GM21786 (cell line): ENCODE data around the gene GRK4.

Source experiments
- ATAC-seq: cut with Tn5 transposase; IDR thresholded peaks from one replicate; pipeline ENCODE4 v1.9.1; 2021; ENCODE audit not compliant: unreplicated experiment

GRK4 gene

DNA sequence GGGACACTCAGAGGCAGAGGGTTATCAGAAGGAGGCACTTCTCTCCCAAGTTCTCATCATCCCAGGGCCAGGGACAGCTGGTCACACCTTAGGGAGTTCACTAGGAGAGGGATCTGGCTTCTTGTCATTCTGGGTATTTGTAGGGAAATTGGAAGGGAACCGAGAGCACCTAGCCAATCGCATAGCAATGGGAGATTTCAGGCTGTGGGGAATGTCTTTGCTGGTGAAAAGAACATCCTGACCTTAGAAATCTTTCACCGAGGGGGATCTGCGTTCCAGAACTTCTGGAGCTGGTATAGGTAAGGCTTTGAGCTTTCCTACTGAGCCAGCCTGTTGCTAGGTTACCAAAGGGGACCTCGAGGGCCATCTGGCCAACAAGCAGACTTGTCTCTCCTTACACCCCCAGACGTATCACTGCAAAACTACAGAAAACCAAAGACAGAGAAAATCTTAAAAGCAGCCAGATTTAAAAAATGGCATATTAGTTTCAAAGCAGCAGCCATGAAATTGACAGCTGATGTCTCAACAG is 104.2 kb downstream of the GRK4 start:
- no peak for ATAC-seq

DNA sequence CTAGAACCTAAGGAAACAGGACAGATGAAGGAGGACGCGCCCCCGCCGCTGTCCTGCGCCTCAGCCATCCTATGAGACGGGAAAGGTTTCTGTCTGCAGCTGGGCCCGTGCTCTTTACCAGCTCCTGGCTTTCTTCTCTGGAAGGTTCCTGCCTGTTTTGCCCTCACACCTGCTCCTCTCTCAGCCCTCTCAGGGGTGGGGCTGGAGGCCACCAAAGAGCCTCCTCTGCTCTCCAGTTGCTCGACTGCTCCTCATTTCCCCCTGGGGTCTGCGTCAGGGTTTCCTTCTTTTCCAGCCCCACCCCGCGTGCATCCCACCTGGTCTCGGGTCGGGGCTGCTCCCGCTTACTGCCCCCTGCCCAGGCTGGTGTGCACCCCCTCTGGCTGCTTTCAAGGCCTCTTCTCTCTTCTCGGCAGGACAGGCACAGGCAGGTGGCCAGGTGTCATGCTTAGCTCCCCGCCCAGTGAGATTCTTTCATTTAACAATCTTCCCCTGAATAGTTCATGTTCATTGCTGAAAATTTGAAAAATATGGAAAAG is 106.4 kb downstream of the GRK4 start:
- no peak for ATAC-seq

DNA sequence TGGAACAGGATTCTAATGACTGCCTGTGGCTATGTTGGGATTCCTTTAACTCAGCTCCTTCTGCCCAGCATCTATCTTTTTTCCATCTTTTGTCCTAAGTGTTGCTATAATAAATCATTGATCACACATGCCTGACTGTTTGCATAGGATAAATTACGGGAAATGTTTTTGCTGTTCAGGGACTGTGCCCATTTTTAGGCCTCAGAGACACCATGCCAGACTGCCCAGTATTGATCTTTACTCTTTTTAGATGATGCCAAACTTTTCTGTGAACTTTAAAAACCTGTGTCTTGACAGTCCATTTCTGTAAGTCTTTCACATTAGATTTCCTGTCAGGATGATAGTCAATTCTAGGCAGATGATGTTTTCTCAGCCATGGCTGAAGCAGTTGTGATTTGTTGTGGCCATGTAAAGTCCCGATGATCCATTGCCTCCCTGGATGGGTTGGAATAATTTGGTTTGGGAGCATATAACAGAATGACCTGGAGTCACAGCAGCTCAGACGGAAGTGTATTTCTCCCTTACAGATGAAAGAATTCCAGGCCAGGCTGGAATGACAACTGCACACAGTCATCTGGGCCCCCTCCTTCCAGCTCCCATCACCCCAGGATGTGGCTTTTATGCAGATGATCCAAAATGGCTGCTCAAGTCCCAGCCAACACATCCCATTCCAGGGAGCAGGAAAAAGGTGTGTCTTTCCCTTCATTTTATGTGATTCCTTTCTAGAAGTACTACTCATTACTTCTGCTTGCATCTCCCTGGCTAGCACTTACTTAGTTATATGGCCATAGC is 107.5 kb downstream of the GRK4 start:
- no peak for ATAC-seq

DNA sequence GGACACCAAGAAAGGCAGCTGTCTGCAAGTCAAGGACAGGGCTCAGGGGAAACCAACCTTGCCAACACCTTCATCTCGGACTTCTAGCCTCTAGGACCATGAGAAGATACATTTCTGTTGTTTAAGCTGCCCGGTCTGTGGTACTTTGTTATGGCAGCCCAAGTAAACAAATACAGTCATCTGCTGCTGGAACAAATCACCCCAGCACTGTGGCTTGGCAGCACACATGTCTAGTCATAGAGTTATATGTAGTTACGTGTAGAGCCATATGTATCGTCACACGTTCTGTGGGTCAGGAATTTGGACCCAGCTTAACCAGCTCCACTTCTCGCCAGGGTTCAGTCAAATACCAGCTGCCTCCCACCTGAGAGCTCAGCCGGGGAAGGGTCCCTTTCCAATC is 108.4 kb downstream of the GRK4 start:
- ATAC-seq, result no peak

DNA sequence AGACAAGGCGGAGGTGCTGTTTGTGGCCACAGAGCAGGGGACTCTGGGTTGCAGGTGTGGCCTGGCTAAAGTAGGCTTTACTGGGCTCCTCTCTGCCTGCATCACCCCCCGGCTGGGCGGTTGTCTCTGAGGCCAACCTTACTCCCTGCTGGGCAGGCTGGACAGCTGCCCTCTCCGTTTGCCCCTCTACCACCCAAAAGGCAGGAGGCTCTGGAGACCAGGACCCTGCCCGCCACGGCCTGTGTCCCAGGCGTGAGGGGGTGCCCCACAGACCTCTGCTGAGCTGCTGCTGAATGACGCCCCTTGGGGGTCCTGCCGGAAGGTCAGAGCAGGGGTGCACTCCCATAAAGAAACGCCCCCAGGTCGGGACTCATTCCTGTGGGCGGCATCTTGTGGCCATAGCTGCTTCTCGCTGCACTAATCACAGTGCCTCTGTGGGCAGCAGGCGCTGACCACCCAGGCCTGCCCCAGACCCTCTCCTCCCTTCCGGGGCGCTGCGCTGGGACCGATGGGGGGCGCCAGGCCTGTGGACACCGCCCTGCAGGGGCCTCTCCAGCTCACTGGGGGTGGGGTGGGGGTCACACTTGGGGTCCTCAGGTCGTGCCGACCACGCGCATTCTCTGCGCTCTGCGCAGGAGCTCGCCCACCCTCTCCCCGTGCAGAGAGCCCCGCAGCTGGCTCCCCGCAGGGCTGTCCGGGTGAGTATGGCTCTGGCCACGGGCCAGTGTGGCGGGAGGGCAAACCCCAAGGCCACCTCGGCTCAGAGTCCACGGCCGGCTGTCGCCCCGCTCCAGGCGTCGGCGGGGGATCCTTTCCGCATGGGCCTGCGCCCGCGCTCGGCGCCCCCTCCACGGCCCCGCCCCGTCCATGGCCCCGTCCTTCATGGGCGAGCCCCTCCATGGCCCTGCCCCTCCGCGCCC is 110.0 kb downstream of the GRK4 start:
- ATAC-seq, result peak; percentile 17

DNA sequence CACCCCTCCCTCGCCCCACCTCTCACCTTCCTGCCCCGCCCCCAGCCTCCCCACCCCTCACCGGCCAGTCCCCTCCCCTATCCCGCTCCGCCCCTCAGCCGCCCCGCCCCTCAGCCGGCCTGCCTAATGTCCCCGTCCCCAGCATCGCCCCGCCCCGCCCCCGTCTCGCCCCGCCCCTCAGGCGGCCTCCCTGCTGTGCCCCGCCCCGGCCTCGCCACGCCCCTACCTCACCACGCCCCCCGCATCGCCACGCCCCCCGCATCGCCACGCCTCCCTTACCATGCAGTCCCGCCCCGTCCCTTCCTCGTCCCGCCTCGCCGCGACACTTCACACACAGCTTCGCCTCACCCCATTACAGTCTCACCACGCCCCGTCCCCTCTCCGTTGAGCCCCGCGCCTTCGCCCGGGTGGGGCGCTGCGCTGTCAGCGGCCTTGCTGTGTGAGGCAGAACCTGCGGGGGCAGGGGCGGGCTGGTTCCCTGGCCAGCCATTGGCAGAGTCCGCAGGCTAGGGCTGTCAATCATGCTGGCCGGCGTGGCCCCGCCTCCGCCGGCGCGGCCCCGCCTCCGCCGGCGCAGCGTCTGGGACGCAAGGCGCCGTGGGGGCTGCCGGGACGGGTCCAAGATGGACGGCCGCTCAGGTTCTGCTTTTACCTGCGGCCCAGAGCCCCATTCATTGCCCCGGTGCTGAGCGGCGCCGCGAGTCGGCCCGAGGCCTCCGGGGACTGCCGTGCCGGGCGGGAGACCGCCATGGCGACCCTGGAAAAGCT is 110.9 kb downstream of the GRK4 start, which contains the start of the genes HTT and HTT-AS:
HTT (plus strand) TSS at position 604 of the 768 bp plus-strand sequence; CDS start at position 749, 145 bp downstream.
HTT-AS (minus strand) TSS at position 461 of the 768 bp plus-strand sequence.
- peak; percentile 72 for ATAC-seq

DNA sequence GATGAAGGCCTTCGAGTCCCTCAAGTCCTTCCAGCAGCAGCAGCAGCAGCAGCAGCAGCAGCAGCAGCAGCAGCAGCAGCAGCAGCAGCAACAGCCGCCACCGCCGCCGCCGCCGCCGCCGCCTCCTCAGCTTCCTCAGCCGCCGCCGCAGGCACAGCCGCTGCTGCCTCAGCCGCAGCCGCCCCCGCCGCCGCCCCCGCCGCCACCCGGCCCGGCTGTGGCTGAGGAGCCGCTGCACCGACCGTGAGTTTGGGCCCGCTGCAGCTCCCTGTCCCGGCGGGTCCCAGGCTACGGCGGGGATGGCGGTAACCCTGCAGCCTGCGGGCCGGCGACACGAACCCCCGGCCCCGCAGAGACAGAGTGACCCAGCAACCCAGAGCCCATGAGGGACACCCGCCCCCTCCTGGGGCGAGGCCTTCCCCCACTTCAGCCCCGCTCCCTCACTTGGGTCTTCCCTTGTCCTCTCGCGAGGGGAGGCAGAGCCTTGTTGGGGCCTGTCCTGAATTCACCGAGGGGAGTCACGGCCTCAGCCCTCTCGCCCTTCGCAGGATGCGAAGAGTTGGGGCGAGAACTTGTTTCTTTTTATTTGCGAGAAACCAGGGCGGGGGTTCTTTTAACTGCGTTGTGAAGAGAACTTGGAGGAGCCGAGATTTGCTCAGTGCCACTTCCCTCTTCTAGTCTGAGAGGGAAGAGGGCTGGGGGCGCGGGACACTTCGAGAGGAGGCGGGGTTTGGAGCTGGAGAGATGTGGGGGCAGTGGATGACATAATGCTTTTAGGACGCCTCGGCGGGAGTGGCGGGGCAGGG is 111.7 kb downstream of the GRK4 start:
- ATAC-seq, result no peak

DNA sequence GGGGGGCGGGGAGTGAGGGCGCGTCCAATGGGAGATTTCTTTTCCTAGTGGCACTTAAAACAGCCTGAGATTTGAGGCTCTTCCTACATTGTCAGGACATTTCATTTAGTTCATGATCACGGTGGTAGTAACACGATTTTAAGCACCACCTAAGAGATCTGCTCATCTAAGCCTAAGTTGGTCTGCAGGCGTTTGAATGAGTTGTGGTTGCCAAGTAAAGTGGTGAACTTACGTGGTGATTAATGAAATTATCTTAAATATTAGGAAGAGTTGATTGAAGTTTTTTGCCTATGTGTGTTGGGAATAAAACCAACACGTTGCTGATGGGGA is 112.2 kb downstream of the GRK4 start:
- no peak for ATAC-seq

DNA sequence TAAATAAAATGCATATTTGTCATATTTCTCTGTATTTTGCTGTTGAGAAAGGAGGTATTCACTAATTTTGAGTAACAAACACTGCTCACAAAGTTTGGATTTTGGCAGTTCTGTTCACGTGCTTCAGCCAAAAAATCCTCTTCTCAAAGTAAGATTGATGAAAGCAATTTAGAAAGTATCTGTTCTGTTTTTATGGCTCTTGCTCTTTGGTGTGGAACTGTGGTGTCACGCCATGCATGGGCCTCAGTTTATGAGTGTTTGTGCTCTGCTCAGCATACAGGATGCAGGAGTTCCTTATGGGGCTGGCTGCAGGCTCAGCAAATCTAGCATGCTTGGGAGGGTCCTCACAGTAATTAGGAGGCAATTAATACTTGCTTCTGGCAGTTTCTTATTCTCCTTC is 114.4 kb downstream of the GRK4 start:
- peak; percentile 40 for ATAC-seq

DNA sequence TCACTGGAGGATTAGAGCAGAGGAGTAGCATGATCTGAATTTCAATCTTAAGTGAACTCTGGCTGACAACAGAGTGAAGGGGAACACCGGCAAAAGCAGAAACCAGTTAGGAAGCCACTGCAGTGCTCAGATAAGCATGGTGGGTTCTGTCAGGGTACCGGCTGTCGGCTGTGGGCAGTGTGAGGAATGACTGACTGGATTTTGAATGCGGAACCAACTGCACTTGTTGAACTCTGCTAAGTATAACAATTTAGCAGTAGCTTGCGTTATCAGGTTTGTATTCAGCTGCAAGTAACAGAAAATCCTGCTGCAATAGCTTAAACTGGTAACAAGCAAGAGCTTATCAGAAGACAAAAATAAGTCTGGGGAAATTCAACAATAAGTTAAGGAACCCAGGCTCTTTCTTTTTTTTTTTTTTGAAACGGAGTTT is 116.3 kb downstream of the GRK4 start:
- no peak for ATAC-seq

DNA sequence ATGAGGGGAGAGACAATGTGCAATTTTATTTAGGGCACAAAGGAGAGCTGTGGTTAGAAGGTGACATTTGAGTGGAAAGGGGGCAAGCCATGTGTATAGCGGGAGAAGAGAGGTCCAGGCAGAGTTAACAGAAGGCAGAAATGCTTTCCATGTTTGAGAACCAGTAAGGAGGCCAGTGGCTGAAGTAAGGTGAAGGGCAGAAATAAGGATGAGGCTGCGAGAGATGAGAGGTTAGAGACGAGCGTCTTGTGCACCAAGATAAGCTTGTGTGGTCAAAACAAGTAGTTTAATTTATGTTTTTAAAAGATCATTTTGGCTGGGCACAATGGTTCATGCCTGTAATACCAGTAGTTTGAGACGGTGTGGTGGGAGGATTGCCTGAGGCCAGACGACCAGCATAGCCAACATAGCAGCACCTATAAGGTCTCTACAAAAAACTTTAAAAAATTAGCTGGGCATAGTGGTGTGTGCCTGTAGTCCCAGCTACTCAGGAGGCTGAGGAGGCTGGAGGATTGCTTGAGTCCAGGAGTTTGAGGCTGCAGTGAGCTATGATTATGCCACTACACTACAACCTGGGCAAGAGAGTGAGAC is 119.6 kb downstream of the GRK4 start:
- no peak for ATAC-seq

DNA sequence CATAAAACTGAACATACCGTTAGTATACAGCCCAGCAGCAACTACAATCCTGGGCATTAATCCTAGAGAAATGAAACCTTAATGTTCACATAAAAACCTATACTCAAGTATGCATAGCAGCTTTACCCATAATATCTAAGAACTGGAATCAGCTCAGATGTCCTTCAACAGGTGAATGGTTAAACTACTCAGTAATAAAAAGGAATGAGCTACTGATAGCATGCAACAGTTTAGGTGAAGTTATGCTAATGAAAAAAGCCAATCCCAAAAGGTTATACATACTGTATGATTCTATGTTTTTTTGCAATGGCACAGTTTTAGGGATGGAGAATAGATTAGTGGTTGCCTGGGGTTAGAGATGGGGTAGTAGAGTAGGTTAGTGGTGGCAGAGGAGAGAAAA is 120.4 kb downstream of the GRK4 start:
- ATAC-seq, result no peak

DNA sequence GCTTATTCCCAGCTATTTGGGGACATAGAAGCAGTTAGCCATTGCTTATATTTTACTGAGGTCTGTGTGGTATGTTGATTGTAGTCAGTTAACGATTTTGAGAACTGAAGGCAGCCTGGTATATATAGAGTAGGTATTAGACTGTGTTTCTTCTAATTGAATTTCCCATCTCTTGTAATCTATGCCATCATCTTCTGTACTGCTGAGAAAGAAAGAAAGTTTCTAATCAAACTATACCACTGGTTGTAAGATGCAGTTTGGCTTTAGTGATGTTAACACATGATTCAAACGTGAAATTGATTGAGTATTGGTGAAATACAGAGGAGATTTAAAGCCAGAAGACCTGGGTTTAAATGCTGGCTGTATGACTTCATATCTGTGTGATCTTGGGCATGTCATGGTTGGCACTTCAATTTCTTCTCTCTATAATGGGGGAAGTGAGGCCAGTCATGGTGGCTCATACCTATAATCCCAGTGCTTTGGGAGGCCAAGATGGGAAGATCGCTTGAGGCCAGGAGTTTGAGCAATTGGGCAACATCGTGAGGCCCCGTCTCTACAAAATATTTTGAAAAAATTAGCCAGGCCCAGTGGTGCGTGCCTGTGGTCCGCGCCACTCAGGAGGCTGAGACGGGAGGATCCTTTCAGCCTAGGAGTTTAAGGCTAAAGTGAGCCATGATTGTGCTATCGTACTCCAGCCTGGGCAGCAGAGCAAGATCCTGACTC is 122.7 kb downstream of the GRK4 start:
- ATAC-seq, result no peak

DNA sequence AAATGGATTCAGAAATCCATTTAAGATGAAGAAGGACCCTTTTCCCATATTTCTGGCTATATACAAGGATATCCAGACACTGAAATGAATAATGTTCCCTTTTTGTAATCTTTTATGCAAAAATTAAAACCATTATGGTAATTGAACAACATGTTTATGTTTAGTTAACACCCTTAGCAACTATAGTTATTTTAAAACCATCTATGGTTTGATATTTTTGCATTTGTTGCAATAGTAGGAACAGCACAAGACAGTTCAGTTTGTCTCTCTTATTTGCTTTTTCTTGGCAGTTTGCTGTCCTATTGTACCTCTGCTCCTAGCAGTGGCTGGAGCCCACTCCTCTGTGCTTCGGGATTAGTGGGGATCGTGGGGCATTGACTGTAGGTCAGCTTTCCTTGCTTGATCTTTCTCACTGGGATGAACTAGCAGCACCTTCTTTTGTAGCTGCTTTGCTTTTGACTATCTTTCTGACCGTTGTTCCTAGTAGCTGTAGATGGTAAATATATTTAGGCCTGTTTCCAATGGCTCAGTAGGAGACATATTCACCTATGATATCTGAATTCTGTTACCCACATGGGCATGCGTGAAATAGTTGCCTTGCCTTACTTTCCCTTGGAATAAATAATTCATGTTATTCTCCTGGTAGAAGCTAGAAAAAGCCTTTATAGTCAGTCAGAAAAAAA is 123.9 kb downstream of the GRK4 start:
- no peak for ATAC-seq
